Naive thymus-derived CD4-positive, alpha-beta T cell (primary cell): ENCODE data around the gene ABITRAM. TPM values are rescaled to one million over a fixed set of nuclear protein-coding genes. Genes with fewer than 3 reads are reported as not detected.
A peak's percentile ranks its signal among the peaks of the same experiment; 100 is the strongest.
"Not testable (repeated sequence)": the region's sequence is repeated elsewhere in the genome, so short reads cannot be mapped to it uniquely, and the experiment has no call there.

Experiments used
- ATAC-seq: fragments of 150-1000 bp; cut with Tn5 transposase; 2 replicates; pipeline ENCODE4 v1.10.0; 2021; ENCODE audit warnings: mild to moderate bottlenecking, moderate library complexity
- CTCF ChIA-PET: fragments of 350-600 bp; sonication (Branson Sonifier 250); formaldehyde crosslinking; loops from one replicate; lab custom pipeline; 2021; ENCODE audit warnings: antibody characterized with exemption; lab: Charles Lee
- POLR2A ChIA-PET: fragments of 350-600 bp; sonication (Branson Sonifier 250); formaldehyde crosslinking; loops from one replicate; lab custom pipeline; 2021; ENCODE audit warnings: antibody characterized with exemption, inconsistent platforms; lab: Charles Lee
- DNase-seq, 9 donors: peaks; one replicate each; pipeline versions ENCODE4 v3.0.0 to v3.0.0-alpha.2; 2020 to 2022; ENCODE audit warnings: mixed read lengths in 1 of 9
- H3K27ac ChIP-seq: one replicate; pipeline ENCODE4 v1.7.0; 2013; ENCODE audit warnings: mild to moderate bottlenecking, low read depth, low read length, moderate library complexity
- H3K27me3 ChIP-seq, 2 donors: one replicate each; pipeline ENCODE4 v1.7.0; 2013; ENCODE audit warnings: low read length in 2 of 2, mild to moderate bottlenecking in 2 of 2, moderate library complexity in 2 of 2; ENCODE audit not compliant: control insufficient read depth in 2 of 2, insufficient read depth in 2 of 2
- H3K36me3 ChIP-seq, 3 experiments: 1 replicate in 2 of 3; 2 replicates in 1 of 3; pipeline ENCODE4 v1.7.0; 2013; ENCODE audit warnings: low read length in 3 of 3, mild to moderate bottlenecking in 3 of 3, moderate library complexity in 1 of 3; ENCODE audit not compliant: insufficient read depth in 3 of 3, control insufficient read depth in 2 of 3
- H3K4me1 ChIP-seq, 2 donors: one replicate each; pipeline ENCODE4 v1.7.0; 2013; ENCODE audit warnings: low read length in 2 of 2, mild to moderate bottlenecking in 2 of 2, moderate library complexity in 1 of 2; ENCODE audit not compliant: control insufficient read depth in 2 of 2, insufficient read depth in 2 of 2
- H3K4me3 ChIP-seq: 2 replicates; pipeline ENCODE4 v1.7.0; 2013; ENCODE audit warnings: mild to moderate bottlenecking, low read length
- H3K9me3 ChIP-seq, 3 experiments: 1 replicate in 2 of 3; 2 replicates in 1 of 3; pipeline ENCODE4 v1.7.0; 2013; ENCODE audit warnings: low read length in 3 of 3; ENCODE audit not compliant: control insufficient read depth in 2 of 3
- H3K27ac Mint-ChIP-seq, 9 donors: one replicate each; pipeline ENCODE4 v1.8.0; 2020 to 2022; ENCODE audit warnings: mixed read lengths in 9 of 9, mild to moderate bottlenecking in 8 of 9, moderate library complexity in 5 of 9, inconsistent platforms in 2 of 9
- H3K27me3 Mint-ChIP-seq, 5 donors: one replicate each; pipeline ENCODE4 v1.8.0; 2021 to 2022; ENCODE audit warnings: mixed read lengths in 5 of 5, mild to moderate bottlenecking in 1 of 5
- H3K36me3 Mint-ChIP-seq, 5 donors: one replicate each; pipeline ENCODE4 v1.8.0; 2020 to 2022; ENCODE audit warnings: mixed read lengths in 5 of 5, mild to moderate bottlenecking in 3 of 5, inconsistent platforms in 1 of 5
- H3K4me1 Mint-ChIP-seq, 7 donors: one replicate each; pipeline ENCODE4 v1.8.0; 2020 to 2022; ENCODE audit warnings: mixed read lengths in 7 of 7, mild to moderate bottlenecking in 3 of 7, inconsistent platforms in 1 of 7
- H3K4me3 Mint-ChIP-seq, 10 donors: one replicate each; pipeline ENCODE4 v1.8.0; 2020 to 2022; ENCODE audit warnings: mild to moderate bottlenecking in 10 of 10, mixed read lengths in 10 of 10, moderate library complexity in 6 of 10, inconsistent platforms in 2 of 10
- H3K9me3 Mint-ChIP-seq, 11 donors: one replicate each; pipeline ENCODE4 v1.8.0; 2020 to 2022; ENCODE audit warnings: mixed read lengths in 11 of 11, mild to moderate bottlenecking in 4 of 11, inconsistent platforms in 1 of 11, moderate library complexity in 1 of 11
- intact Hi-C, 2 donors: fragments of 100-400 bp; cut with micrococcal nuclease; formaldehyde crosslinking; loops; one replicate each; pipeline ENCODE4 v1.15.1; 2023
- polyA plus RNA-seq, 2 donors: library from polyadenylated mRNA; unstranded; fragments of 300-500 nt; fragmentation: Illumina TruSeq; gene quantifications; one replicate each; pipeline ENCODE4 v1.2.3, GENCODE V29; 2021
- total RNA-seq, 6 experiments: library from RNA in 5 of 6; stranded (reverse) in 5 of 6; gene quantifications; 1 replicate in 5 of 6; 2 replicates in 1 of 6; pipeline ENCODE4 v1.2.3 and lab custom pipeline; 2021 to 2026

Gene ABITRAM
- total and polyA plus RNA-seq, 7 experiments from 2014 or later, result 10.1 to 20.3 (median 12.8) TPM

- POLR2A ChIA-PET, result no interaction called here
- DNase-seq (no peak), ATAC-seq (no peak)
- no peak overlapping the region for H3K27ac Mint-ChIP-seq
- no peaks in the 10 kb centered on the region for H3K36me3 ChIP-seq
- H3K4me3 ChIP-seq, result no peak overlapping the region
- no peaks in the 10 kb centered on the region for H3K4me1 ChIP-seq
- no peaks in the 10 kb centered on the region for H3K27me3 Mint-ChIP-seq
- no peaks in the 10 kb centered on the region for H3K36me3 Mint-ChIP-seq
- H3K9me3 ChIP-seq, result no peaks in the 10 kb centered on the region
- H3K4me3 Mint-ChIP-seq, result no peak overlapping the region
- no peak overlapping the region for H3K27ac ChIP-seq
- H3K9me3 Mint-ChIP-seq, result no peaks in the 10 kb centered on the region
- intact Hi-C loops, result no loop called here
- no peaks in the 10 kb centered on the region for H3K4me1 Mint-ChIP-seq
- no peaks in the 10 kb centered on the region for H3K27me3 ChIP-seq
- CTCF ChIA-PET, result interaction anchor here (0.5 kb wide), 1 partner anchor 84 kb away, joined by 3 read pairs; no protein-coding TSS in a partner anchor
Observed at GRCh38 chr9:108960331-108960730, 26.1 kb downstream of the ABITRAM start.

- POLR2A ChIA-PET, result no interaction called here
- no peak overlapping the region for H3K27ac ChIP-seq
- no peak overlapping the region for H3K27ac Mint-ChIP-seq
- no peaks in the 10 kb centered on the region for H3K27me3 Mint-ChIP-seq
- ATAC-seq (no peak), DNase-seq (no peak)
- H3K4me1 Mint-ChIP-seq, result no peaks in the 10 kb centered on the region
- H3K9me3 ChIP-seq, result no peaks in the 10 kb centered on the region
- CTCF ChIA-PET, result no interaction called here
- no peaks in the 10 kb centered on the region for H3K4me1 ChIP-seq
- no peaks in the 10 kb centered on the region for H3K36me3 Mint-ChIP-seq
- no peak overlapping the region for H3K4me3 ChIP-seq
- no peak overlapping the region for H3K4me3 Mint-ChIP-seq
- H3K27me3 ChIP-seq, result no peaks in the 10 kb centered on the region
- intact Hi-C loops, result no loop called here
- no peaks in the 10 kb centered on the region for H3K36me3 ChIP-seq
- no peaks in the 10 kb centered on the region for H3K9me3 Mint-ChIP-seq
Observed at GRCh38 chr9:108961151-108961550, 27.0 kb downstream of the ABITRAM start.

- Mint-ChIP-seq H3K4me1 (no peaks in the 10 kb centered on the region), H3K4me3 (no peak overlapping the region), H3K9me3 (no peaks in the 10 kb centered on the region), H3K27me3 (no peaks in the 10 kb centered on the region), H3K36me3 (no peaks in the 10 kb centered on the region), H3K27ac (no peak overlapping the region)
- POLR2A ChIA-PET, result no interaction called here
- intact Hi-C loops, result no loop called here
- DNase-seq, result no peak
- CTCF ChIA-PET, result interaction anchor here (0.7 kb wide), 1 partner anchor 266 kb away, joined by 3 read pairs; no protein-coding TSS in a partner anchor
- ATAC-seq, result no peak
- no peaks in the 10 kb centered on the region for H3K36me3 ChIP-seq
- H3K27me3 ChIP-seq, result no peaks in the 10 kb centered on the region
- H3K4me1 ChIP-seq, result no peaks in the 10 kb centered on the region
- H3K27ac ChIP-seq, result no peak overlapping the region
- no peak overlapping the region for H3K4me3 ChIP-seq
- no peaks in the 10 kb centered on the region for H3K9me3 ChIP-seq
Observed at GRCh38 chr9:108963459-108964143, 29.4 kb downstream of the ABITRAM start.

GRCh38 chr9:108967916-108968315, 33.7 kb downstream of the ABITRAM start:
- no peak overlapping the region for H3K4me3 Mint-ChIP-seq
- no peaks in the 10 kb centered on the region for H3K27me3 Mint-ChIP-seq
- CTCF ChIA-PET, result no interaction called here
- ATAC-seq, result no peak
- Histone ChIP-seq H3K4me1 (no peaks in the 10 kb centered on the region), H3K36me3 (no peaks in the 10 kb centered on the region), H3K27ac (no peak overlapping the region), H3K4me3 (no peak overlapping the region), H3K9me3 (no peaks in the 10 kb centered on the region), H3K27me3 (no peaks in the 10 kb centered on the region)
- no peak overlapping the region for H3K27ac Mint-ChIP-seq
- H3K4me1 Mint-ChIP-seq, result no peaks in the 10 kb centered on the region
- no peak for DNase-seq
- H3K36me3 Mint-ChIP-seq, result peaks cover 0 to 9% (median 6%) of the 10 kb centered on the region in 5 donors
- H3K9me3 Mint-ChIP-seq, result peaks cover 0 to 14% (median 4%) of the 10 kb centered on the region in 11 donors
- POLR2A ChIA-PET, result no interaction called here
- intact Hi-C loops, result no loop called here

- H3K9me3 Mint-ChIP-seq, result peaks cover 0 to 14% (median 4%) of the 10 kb centered on the region in 11 donors
- intact Hi-C loops, H3K4me3 Mint-ChIP-seq, POLR2A ChIA-PET, H3K27ac ChIP-seq, DNase-seq, H3K36me3 ChIP-seq, H3K27me3 ChIP-seq, H3K36me3 Mint-ChIP-seq, H3K4me3 ChIP-seq, H3K4me1 ChIP-seq, H3K27me3 Mint-ChIP-seq, ATAC-seq, H3K9me3 ChIP-seq, H3K4me1 Mint-ChIP-seq: not testable (repeated sequence)
- H3K27ac Mint-ChIP-seq, result peak overlapping the region in 1 of 9 donors; percentile 4
- CTCF ChIA-PET, result interaction anchor here (0.8 kb wide), 1 partner anchor 17 kb away, joined by 3 read pairs; no protein-coding TSS in a partner anchor
Observed at GRCh38 chr9:108971392-108971791, 37.2 kb downstream of the ABITRAM start.

- ChIA-PET POLR2A (no interaction called here), CTCF (no interaction called here)
- Histone ChIP-seq H3K27me3 (no peaks in the 10 kb centered on the region), H3K4me3 (no peak overlapping the region), H3K4me1 (no peaks in the 10 kb centered on the region), H3K27ac (no peak overlapping the region), H3K9me3 (no peaks in the 10 kb centered on the region), H3K36me3 (no peaks in the 10 kb centered on the region)
- intact Hi-C loops, result no loop called here
- no peak for ATAC-seq
- H3K4me3 Mint-ChIP-seq, result no peak overlapping the region
- no peak overlapping the region for H3K27ac Mint-ChIP-seq
- peaks cover 0 to 14% (median 4%) of the 10 kb centered on the region in 11 donors for H3K9me3 Mint-ChIP-seq
- H3K27me3 Mint-ChIP-seq, result no peaks in the 10 kb centered on the region
- no peak for DNase-seq
- H3K36me3 Mint-ChIP-seq, result peaks cover 0 to 9% (median 6%) of the 10 kb centered on the region in 5 donors
- H3K4me1 Mint-ChIP-seq, result peaks cover 0 to 1% (median 0%) of the 10 kb centered on the region in 7 donors
Observed at GRCh38 chr9:108972186-108972585, 38.0 kb downstream of the ABITRAM start.
